Adrenal gland (tissue), 5 donors: ENCODE results near the gene TCL1B.

Experiments
- POLR2A ChIP-seq, 2 donors: fragments of 450-650 bp; IDR thresholded peaks; one replicate each; pipeline ENCODE4 v1.6.1; 2017; ENCODE audit warnings: antibody characterized with exemption in 2 of 2, mild to moderate bottlenecking in 2 of 2, moderate library complexity in 1 of 2
- TF ChIP-seq, protein P1 (sequence below), 6 experiments: fragments of 450-650 bp in 4 of 6; fragments of 200-600 bp in 2 of 6; sonication (generic) in 1 of 6; IDR thresholded peaks; 1 replicate in 5 of 6; 2 replicates in 1 of 6; pipeline versions ENCODE4 v1.5.1 to v1.8.0; 2016 to 2021; ENCODE audit warnings: antibody characterized with exemption in 6 of 6, mild to moderate bottlenecking in 2 of 6, moderate library complexity in 1 of 6
- donor health status: DM: no; HTN: no; CAD: no.

DNA sequence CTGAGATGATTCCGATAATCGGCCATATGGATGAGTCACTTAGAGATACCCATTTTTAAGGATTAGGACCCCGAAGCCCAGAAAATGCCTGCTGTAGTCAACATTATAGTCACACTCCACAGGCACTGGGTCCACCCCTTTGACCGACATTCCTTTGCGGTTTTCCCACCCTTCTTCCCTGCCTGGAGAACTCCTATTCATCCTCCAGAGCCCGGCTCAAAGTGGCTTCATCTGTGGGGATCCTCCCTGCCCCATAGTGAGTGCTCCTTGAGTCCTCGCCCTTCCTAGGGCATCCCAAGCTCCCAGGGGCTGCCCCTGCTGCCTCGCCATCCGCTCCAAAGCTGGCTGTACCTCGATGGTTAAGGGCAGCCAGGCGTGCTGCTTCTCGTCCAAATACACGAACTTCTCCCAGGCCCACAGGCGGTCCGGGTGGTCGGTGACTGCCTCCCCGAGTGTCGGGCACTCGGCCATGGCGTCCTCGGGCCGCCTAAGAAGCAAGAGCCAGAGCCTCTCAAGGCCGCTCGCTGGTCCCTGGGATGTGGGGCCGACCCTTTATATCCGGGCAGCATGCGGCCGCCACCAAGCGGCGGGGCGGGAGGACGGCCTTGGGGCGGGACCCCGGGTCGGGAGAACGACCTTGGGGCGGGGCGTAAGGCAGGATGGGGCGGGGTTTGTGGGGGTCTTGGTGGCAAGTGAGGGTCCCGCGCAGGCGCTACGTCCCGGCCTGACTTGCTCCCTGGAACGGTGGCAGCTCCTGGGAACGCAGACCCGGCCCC is 27.6 kb downstream of the TCL1B start, which contains the start of gene TCL1A:
- TF ChIP-seq, protein P1, sequence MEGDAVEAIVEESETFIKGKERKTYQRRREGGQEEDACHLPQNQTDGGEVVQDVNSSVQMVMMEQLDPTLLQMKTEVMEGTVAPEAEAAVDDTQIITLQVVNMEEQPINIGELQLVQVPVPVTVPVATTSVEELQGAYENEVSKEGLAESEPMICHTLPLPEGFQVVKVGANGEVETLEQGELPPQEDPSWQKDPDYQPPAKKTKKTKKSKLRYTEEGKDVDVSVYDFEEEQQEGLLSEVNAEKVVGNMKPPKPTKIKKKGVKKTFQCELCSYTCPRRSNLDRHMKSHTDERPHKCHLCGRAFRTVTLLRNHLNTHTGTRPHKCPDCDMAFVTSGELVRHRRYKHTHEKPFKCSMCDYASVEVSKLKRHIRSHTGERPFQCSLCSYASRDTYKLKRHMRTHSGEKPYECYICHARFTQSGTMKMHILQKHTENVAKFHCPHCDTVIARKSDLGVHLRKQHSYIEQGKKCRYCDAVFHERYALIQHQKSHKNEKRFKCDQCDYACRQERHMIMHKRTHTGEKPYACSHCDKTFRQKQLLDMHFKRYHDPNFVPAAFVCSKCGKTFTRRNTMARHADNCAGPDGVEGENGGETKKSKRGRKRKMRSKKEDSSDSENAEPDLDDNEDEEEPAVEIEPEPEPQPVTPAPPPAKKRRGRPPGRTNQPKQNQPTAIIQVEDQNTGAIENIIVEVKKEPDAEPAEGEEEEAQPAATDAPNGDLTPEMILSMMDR (IDR thresholded peaks at IDR 0.05), result no peak
- no peak for TF ChIP-seq POLR2A (IDR thresholded peaks at IDR 0.05)
